Measurements from ENCODE around the gene CPNE5. TPM values are rescaled to one million over a fixed set of nuclear protein-coding genes. Genes with fewer than 3 reads are reported as not detected.

The CPNE5 gene
- total RNA-seq, 1 experiment from 2014 or later: not detected

DNA sequence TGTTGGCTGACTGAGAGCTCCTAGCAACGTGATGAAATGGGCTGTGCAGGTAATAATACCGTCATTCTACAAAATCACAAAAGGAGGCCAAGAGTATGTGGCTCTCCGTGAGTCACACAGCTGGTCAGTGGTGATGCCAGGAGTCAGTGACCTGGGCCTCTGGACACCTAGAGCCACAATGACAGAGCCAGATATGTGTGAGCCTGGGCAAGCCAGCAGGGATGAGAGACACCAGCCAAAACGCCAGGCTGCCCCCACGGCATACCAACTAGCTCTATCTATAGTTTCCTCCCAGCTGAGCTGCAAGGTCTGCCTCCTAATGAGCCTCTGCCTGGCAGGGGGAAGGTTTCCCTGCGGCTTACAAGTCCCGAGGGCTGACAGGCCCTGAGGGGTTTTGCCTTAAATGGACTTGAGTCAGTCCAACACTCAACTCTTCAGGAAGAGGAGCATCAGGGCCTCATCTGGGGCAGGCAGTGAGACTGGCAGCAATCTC lies 70.0 kb downstream of the CPNE5 start:
- no peaks in the 10 kb centered on the region for H4K20me1 ChIP-seq (ENCODE audit: low read length)
- H3K4me3 ChIP-seq (ENCODE audit: low read length): no peak overlapping the region
- ChIA-PET CTCF (interaction anchor here (0.5 to 2.4 kb wide), 4 partner anchors 11 to 252 kb away, joined by 3 to 27 read pairs (median 4); no protein-coding TSS in a partner anchor), POLR2A (ENCODE audit: unreplicated experiment) (interaction anchor here (0.6 to 0.7 kb wide), 2 partner anchors 29 to 78 kb away, joined by 4 to 5 read pairs; no protein-coding TSS in a partner anchor)
- ATAC-seq: peak; percentile 66
- H3K9ac ChIP-seq (ENCODE audit: low read length): peak overlapping the region; percentile 22; the same call in 1 of the 2 replicates
- H3K27me3 ChIP-seq (ENCODE audit: low read length): no peaks in the 10 kb centered on the region
- no peaks in the 10 kb centered on the region for H3K79me2 ChIP-seq (ENCODE audit: low read length)
- intact Hi-C loops (cut with micrococcal nuclease): loop anchor here (10.0 kb wide), 1 partner anchor 446 kb away; no protein-coding TSS in a partner anchor
- TF ChIP-seq EZH2 (IDR thresholded peaks at IDR 0.05; ENCODE audit: low read length, unreplicated experiment) (no peak), EZH2phosphoT487 (IDR thresholded peaks at IDR 0.05; ENCODE audit: borderline replicate concordance, low read length) (no peak)
- TF ChIP-seq, protein P1, sequence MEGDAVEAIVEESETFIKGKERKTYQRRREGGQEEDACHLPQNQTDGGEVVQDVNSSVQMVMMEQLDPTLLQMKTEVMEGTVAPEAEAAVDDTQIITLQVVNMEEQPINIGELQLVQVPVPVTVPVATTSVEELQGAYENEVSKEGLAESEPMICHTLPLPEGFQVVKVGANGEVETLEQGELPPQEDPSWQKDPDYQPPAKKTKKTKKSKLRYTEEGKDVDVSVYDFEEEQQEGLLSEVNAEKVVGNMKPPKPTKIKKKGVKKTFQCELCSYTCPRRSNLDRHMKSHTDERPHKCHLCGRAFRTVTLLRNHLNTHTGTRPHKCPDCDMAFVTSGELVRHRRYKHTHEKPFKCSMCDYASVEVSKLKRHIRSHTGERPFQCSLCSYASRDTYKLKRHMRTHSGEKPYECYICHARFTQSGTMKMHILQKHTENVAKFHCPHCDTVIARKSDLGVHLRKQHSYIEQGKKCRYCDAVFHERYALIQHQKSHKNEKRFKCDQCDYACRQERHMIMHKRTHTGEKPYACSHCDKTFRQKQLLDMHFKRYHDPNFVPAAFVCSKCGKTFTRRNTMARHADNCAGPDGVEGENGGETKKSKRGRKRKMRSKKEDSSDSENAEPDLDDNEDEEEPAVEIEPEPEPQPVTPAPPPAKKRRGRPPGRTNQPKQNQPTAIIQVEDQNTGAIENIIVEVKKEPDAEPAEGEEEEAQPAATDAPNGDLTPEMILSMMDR (conservative IDR thresholded peaks at IDR 0.05; ENCODE audit: low read depth, low read length): no peak
- peak overlapping the region; percentile 75 for H3K27ac ChIP-seq (ENCODE audit: low read length)
- no TSS peak for BruUV-seq (replicated peaks)
- peaks cover 4% of the 10 kb centered on the region for H3F3A ChIP-seq (ENCODE audit: low read length, unreplicated experiment)
- H2AFZ ChIP-seq (ENCODE audit: low read length): peak overlapping the region; percentile 1; the same call in 1 of the 2 replicates
- H3K4me2 ChIP-seq (ENCODE audit: low read length): peak overlapping the region; percentile 51
- H3K4me1 ChIP-seq (ENCODE audit: insufficient read depth, low read length): peaks cover 25% of the 10 kb centered on the region
- peak; percentile 81 for DNase-seq
- no peaks in the 10 kb centered on the region for H3K9me2 ChIP-seq (replicated peaks; ENCODE audit: low read length)
- no peaks in the 10 kb centered on the region for H3K36me3 ChIP-seq (ENCODE audit: low read depth, low read length)
- no peaks in the 10 kb centered on the region for H3K9me3 ChIP-seq (ENCODE audit: low read length)

DNA sequence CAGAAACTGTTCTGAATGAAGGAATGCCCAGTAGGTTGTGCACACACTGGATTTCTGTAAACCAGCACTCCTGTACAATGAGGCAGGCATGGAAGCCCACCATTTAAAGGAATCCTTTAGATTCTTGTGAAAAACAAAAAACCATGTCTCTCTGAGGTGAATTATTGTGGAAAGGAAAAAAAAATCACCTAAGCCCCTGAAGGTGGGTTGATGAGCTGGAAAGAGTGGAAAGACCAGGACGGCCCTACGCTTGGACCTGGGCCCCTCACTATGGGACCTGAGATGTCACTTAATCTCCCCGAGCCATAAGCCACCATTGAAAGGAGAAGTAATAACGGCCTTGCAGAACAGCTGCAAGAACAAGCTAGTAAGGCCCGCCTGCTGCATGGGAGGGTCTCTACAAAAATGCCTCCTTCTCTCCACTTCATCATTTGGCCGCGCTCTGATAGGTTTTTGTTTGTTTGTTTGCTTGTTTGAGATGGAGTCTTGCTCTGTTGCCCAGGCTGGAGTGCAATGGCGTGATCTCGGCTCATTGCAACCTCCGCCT lies 72.8 kb downstream of the CPNE5 start:
- CTCF ChIA-PET: interaction anchor here (1.0 kb wide), 1 partner anchor 16 kb away, joined by 13 read pairs; no protein-coding TSS in a partner anchor
- TF ChIP-seq EZH2phosphoT487 (IDR thresholded peaks at IDR 0.05; ENCODE audit: borderline replicate concordance, low read length): no peak
- TF ChIP-seq, protein P1 (conservative IDR thresholded peaks at IDR 0.05; ENCODE audit: low read depth, low read length): no peak
- no peak for TF ChIP-seq EZH2 (IDR thresholded peaks at IDR 0.05; ENCODE audit: low read length, unreplicated experiment)
- Histone ChIP-seq H3F3A (ENCODE audit: low read length, unreplicated experiment) (peaks cover 4% of the 10 kb centered on the region), H3K27ac (ENCODE audit: low read length) (no peak overlapping the region), H3K27me3 (ENCODE audit: low read length) (no peaks in the 10 kb centered on the region), H3K36me3 (ENCODE audit: low read depth, low read length) (no peaks in the 10 kb centered on the region), H4K20me1 (ENCODE audit: low read length) (no peaks in the 10 kb centered on the region), H3K9ac (ENCODE audit: low read length) (no peak overlapping the region), H3K79me2 (ENCODE audit: low read length) (no peaks in the 10 kb centered on the region), H3K9me3 (ENCODE audit: low read length) (no peaks in the 10 kb centered on the region), H3K9me2 (replicated peaks; ENCODE audit: low read length) (no peaks in the 10 kb centered on the region), H2AFZ (ENCODE audit: low read length) (no peak overlapping the region), H3K4me1 (ENCODE audit: insufficient read depth, low read length) (peaks cover 25% of the 10 kb centered on the region), H3K4me3 (ENCODE audit: low read length) (no peak overlapping the region), H3K4me2 (ENCODE audit: low read length) (no peak overlapping the region)
- DNase-seq (no peak), ATAC-seq (no peak)
- POLR2A ChIA-PET (ENCODE audit: unreplicated experiment): no interaction called here
- BruUV-seq (replicated peaks): no TSS peak
- intact Hi-C loops (cut with micrococcal nuclease): loop anchor here (1.0 to 10.0 kb wide), 4 partner anchors 16 to 448 kb away; no protein-coding TSS in a partner anchor
